Heart left ventricle (tissue), 16 donors: ENCODE measurements around the gene FEM1C. TPM values are rescaled to one million over a fixed set of nuclear protein-coding genes. Genes with fewer than 3 reads are reported as not detected.
A peak's percentile ranks its signal among the peaks of the same experiment; 100 is the strongest.

Source experiments
- ATAC-seq, 4 donors: fragments of 200-7000 bp; cut with Tn5 transposase; one replicate each; pipeline ENCODE4 v1.9.1; 2020 to 2022; ENCODE audit warnings: moderate library complexity in 4 of 4, mild to moderate bottlenecking in 3 of 4, moderate number of reproducible peaks in 1 of 4
- DNase-seq, 5 donors: peaks; one replicate each; pipeline ENCODE4 v3.0.0-alpha.2; 2020
- H3K27ac ChIP-seq, 12 donors: fragments of 200-600 bp; sonication (generic) in 4 of 12; one replicate each; pipeline versions ENCODE4 v1.5.0 to v1.8.0; 2016 to 2022; ENCODE audit warnings: mild to moderate bottlenecking in 2 of 12
- H3K27me3 ChIP-seq, 9 donors: fragments of 200-600 bp; sonication (generic) in 2 of 9; one replicate each; pipeline versions ENCODE4 v1.5.1 to v1.8.0; 2016 to 2022; ENCODE audit warnings: mild to moderate bottlenecking in 3 of 9
- H3K36me3 ChIP-seq, 9 donors: fragments of 200-600 bp; sonication (generic) in 2 of 9; one replicate each; pipeline versions ENCODE4 v1.5.0 to v1.8.0; 2018 to 2022; ENCODE audit warnings: mild to moderate bottlenecking in 2 of 9
- H3K4me1 ChIP-seq, 12 donors: fragments of 200-600 bp; sonication (generic) in 4 of 12; one replicate each; pipeline versions ENCODE4 v1.5.0 to v1.8.0; 2016 to 2022; ENCODE audit warnings: mild to moderate bottlenecking in 3 of 12
- H3K4me3 ChIP-seq, 12 donors: fragments of 200-600 bp; sonication (generic) in 4 of 12; one replicate each; pipeline versions ENCODE4 v1.5.0 to v1.8.0; 2017 to 2022; ENCODE audit warnings: mild to moderate bottlenecking in 9 of 12, moderate library complexity in 4 of 12
- H3K9me3 ChIP-seq, 12 donors: fragments of 200-600 bp; sonication (generic) in 4 of 12; one replicate each; pipeline versions ENCODE4 v1.5.0 to v1.8.0; 2016 to 2022; ENCODE audit warnings: mild to moderate bottlenecking in 1 of 12
- CTCF ChIP-seq, 12 donors: fragments of 200-600 bp; sonication (generic) in 4 of 12; IDR thresholded peaks; one replicate each; pipeline versions ENCODE4 v1.5.0 to v1.8.0; 2018 to 2022; ENCODE audit warnings: antibody characterized with exemption in 12 of 12, mild to moderate bottlenecking in 5 of 12
- POLR2A ChIP-seq, 2 donors: fragments of 450-650 bp; IDR thresholded peaks; one replicate each; pipeline ENCODE4 v1.6.1; 2017; ENCODE audit warnings: antibody characterized with exemption in 2 of 2, mild to moderate bottlenecking in 2 of 2, moderate library complexity in 2 of 2
- WGBS, 4 donors: extraction: QIAGEN DNeasy Blood & Tissue Kit in 2 of 4; methylation state at CpG; one replicate each; pipeline versions ENCODE4 v1.1.5 to v1.1.7; 2013 to 2018; 5-methylcytosine and 5-hydroxymethylcytosine counted together
- intact Hi-C, 10 donors: fragments of 100-400 bp; cut with DNase I; formaldehyde crosslinking; loops; one replicate each; pipeline versions ENCODE4 v1.11.1 to v1.14.2; 2022
- polyA plus RNA-seq, 2 donors: library from polyadenylated mRNA; stranded (reverse); fragments of 200-250 nt; gene quantifications; one replicate each; pipeline ENCODE4 v1.2.3, GENCODE V29; 2013
- total RNA-seq, 9 donors: library from RNA; depleted of rRNA in 2 of 9; stranded (reverse); fragments of >200 nt in 2 of 9; fragmentation: NEBNext Ultra II Directional in 3 of 9; extraction: Animal tissue kit (Norgen Biotek cat#: 25700) in 3 of 9; gene quantifications; one replicate each; pipeline versions ENCODE4 v1.1.0 to v1.2.4, GENCODE V29; 2016 to 2023
- donor health status: ischemic (EF 13 %, LVEDD 7.1; RV severe dilation, severe dysfunction).
- donor health status: healthy with polysubstance abuse.
- donor health status: DM: no; HTN: yes; CAD: no.
- donor health status: DM: no; HTN: no; CAD: no.
- donor health status: ischemic (EF 25% LVEDD 6.9; RV normal size, moderate dysfunction).
- donor health status: ischemic (EF 25% LVEDD 5.7; RV mildly dilated, moderate dysfunction).
- donor health status: healthy.
- donor health status: DM: yes; HTN: yes; CAD: no.
- donor health status: ischemic (EF 35%, LVEDD 5.7; RV mildly dilated, moderate dysfunction).
- donor health status: nonischemic (EF 11% LVEDD 7.7; RV severe dilation, severe dysfunction).
- donor health status: DM: yes; HTN: yes; CAD: no.
- donor health status: PGD.
- donor health status: ischemic (EF 29% LVEDD 5.4; RV normal size, mild dysfunction).
- donor health status: nonischemic (EF 23%, LVEDD 6.1; RV moderate dilation, normal function).

The FEM1C gene
- total and polyA plus RNA-seq, 11 donors: 14.9 to 92.7 (median 43.4) TPM

- Histone ChIP-seq H3K4me1 (peaks cover 0 to 14% (median under 1%) of the 10 kb centered on the region in 12 donors), H3K9me3 (no peaks in the 10 kb centered on the region), H3K27ac (no peak overlapping the region), H3K27me3 (no peaks in the 10 kb centered on the region), H3K4me3 (no peak overlapping the region), H3K36me3 (no peaks in the 10 kb centered on the region)
- WGBS, 4 donors: 78 to 98% (median 94%) methylated on average over 3 of the region's 3 CpGs
- DNase-seq (no peak), ATAC-seq (no peak)
- TF ChIP-seq POLR2A (IDR thresholded peaks at IDR 0.05): no peak
- no peak for TF ChIP-seq CTCF (IDR thresholded peaks at IDR 0.05)
- intact Hi-C loops: no loop called here
Measured at GRCh38 chr5:115511632-115512031, 32.9 kb downstream of the FEM1C start.

- H3K9me3 ChIP-seq: no peaks in the 10 kb centered on the region
- no peaks in the 10 kb centered on the region for H3K27me3 ChIP-seq
- TF ChIP-seq POLR2A (IDR thresholded peaks at IDR 0.05) (no peak), CTCF (IDR thresholded peaks at IDR 0.05) (no peak)
- 0 to 96% (median 2%) methylated on average over 1 of the region's 1 CpG for WGBS, 4 donors
- H3K4me3 ChIP-seq: no peak overlapping the region
- DNase-seq (no peak), ATAC-seq (no peak)
- intact Hi-C loops: no loop called here
- H3K27ac ChIP-seq: no peak overlapping the region
- H3K4me1 ChIP-seq: peaks cover 0 to 14% (median 2%) of the 10 kb centered on the region in 12 donors
- H3K36me3 ChIP-seq: no peaks in the 10 kb centered on the region
Measured at GRCh38 chr5:115510145-115510645, 34.4 kb downstream of the FEM1C start.

- no peak for TF ChIP-seq POLR2A (IDR thresholded peaks at IDR 0.05)
- no peak for TF ChIP-seq CTCF (IDR thresholded peaks at IDR 0.05)
- intact Hi-C loops: no loop called here
- Histone ChIP-seq H3K27ac (no peak overlapping the region), H3K9me3 (no peaks in the 10 kb centered on the region), H3K36me3 (no peaks in the 10 kb centered on the region), H3K4me3 (no peak overlapping the region), H3K27me3 (no peaks in the 10 kb centered on the region), H3K4me1 (peaks cover 0 to 14% (median 2%) of the 10 kb centered on the region in 12 donors)
- DNase-seq: no peak
- no peak for ATAC-seq
- 60 to 67% (median 65%) methylated on average over 2 of the region's 2 CpGs for whole genome bisulfite sequencing, 4 donors
Measured at GRCh38 chr5:115509547-115509946, 35.0 kb downstream of the FEM1C start.

GRCh38 chr5:115507681-115508080, 36.9 kb downstream of the FEM1C start:
- 71 to 79% (median 76%) methylated on average over 2 of the region's 2 CpGs for WGBS, 4 donors
- peak in 1 of 4 donors; percentile 18 for ATAC-seq
- no peaks in the 10 kb centered on the region for H3K36me3 ChIP-seq
- H3K4me1 ChIP-seq: peaks cover 0 to 14% (median 2%) of the 10 kb centered on the region in 12 donors
- intact Hi-C loops: no loop called here
- no peak overlapping the region for H3K4me3 ChIP-seq
- H3K9me3 ChIP-seq: no peaks in the 10 kb centered on the region
- H3K27ac ChIP-seq: no peak overlapping the region
- H3K27me3 ChIP-seq: no peaks in the 10 kb centered on the region
- DNase-seq: no peak
- no peak for TF ChIP-seq POLR2A (IDR thresholded peaks at IDR 0.05)
- TF ChIP-seq CTCF (IDR thresholded peaks at IDR 0.05): no peak
